ENCODE results near the gene TMEM244.

DNA sequence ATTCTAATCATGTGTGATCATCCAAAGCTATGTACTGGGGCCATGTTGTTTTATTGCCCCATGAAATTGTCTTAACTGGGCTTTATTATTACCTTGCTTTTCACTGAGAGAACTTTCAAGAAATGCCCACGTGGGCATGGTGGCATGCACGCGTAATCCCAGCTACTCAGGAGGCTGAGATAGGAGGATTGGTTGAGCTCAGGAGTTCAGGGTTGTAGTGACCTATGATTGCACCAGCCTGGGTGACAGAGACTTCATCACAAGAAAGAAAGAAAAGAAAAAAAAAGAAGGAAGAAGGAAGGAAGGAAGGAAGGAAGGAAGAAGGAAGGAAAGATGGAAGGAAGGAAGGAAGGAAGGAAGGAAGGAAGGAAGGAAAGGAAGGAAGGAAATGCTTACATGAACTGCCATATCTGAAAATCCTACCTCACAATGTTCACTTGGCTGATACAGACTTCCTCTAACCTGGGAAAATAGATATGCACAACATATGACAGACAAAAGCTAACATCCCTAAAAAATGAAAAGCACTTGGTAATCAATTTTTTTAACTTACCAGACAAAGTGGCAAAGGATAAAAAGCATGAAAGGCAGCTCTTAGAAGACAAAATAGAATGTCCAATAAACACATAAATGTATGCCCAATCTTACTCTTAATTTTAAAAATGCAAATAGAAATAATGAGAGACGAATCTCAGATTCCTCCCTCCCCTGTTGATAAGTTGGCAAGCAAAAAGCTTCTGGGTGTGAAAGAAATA lies 25.5 kb upstream of the TMEM244 start:
- TF ChIP-seq POLR2A (IDR thresholded peaks at IDR 0.05), result no peak
- TF ChIP-seq, protein P1, sequence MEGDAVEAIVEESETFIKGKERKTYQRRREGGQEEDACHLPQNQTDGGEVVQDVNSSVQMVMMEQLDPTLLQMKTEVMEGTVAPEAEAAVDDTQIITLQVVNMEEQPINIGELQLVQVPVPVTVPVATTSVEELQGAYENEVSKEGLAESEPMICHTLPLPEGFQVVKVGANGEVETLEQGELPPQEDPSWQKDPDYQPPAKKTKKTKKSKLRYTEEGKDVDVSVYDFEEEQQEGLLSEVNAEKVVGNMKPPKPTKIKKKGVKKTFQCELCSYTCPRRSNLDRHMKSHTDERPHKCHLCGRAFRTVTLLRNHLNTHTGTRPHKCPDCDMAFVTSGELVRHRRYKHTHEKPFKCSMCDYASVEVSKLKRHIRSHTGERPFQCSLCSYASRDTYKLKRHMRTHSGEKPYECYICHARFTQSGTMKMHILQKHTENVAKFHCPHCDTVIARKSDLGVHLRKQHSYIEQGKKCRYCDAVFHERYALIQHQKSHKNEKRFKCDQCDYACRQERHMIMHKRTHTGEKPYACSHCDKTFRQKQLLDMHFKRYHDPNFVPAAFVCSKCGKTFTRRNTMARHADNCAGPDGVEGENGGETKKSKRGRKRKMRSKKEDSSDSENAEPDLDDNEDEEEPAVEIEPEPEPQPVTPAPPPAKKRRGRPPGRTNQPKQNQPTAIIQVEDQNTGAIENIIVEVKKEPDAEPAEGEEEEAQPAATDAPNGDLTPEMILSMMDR (IDR thresholded peaks at IDR 0.05), result no peak

All from esophagus squamous epithelium (tissue), 4 donors.